HCT116 (cell line): ENCODE data around the gene PSMB4.

Experiments
- ATF3 ChIP-seq: IDR thresholded peaks from 2 replicates; pipeline ENCODE4 v1.6.1; 2012
- CTCF ChIP-seq, 3 experiments: fragments of 200-600 bp in 1 of 3; sonication (generic) in 1 of 3; IDR thresholded peaks in 2 of 3; conservative IDR thresholded peaks in 1 of 3; 2 replicates each; pipeline ENCODE4 v1.5.1; 2012 to 2017; ENCODE audit warnings: low read depth in 2 of 3, low read length in 2 of 3, antibody characterized with exemption in 1 of 3, borderline replicate concordance in 1 of 3, control low read depth in 1 of 3, mild to moderate bottlenecking in 1 of 3, mixed read lengths in 1 of 3, mixed run types in 1 of 3, moderate library complexity in 1 of 3; ENCODE audit not compliant: insufficient read depth in 1 of 3
- EZH2 ChIP-seq: fragments of 200-600 bp; sonication (generic); IDR thresholded peaks from 2 replicates; pipeline ENCODE4 v1.6.1; 2017; ENCODE audit warnings: antibody characterized with exemption, mixed run types
- POLR2A ChIP-seq: IDR thresholded peaks from 2 replicates; pipeline ENCODE4 v1.7.0; 2011; ENCODE audit warnings: borderline replicate concordance; ENCODE audit not compliant: insufficient read depth, insufficient read length; ENCODE audit errors: extremely low read depth
- RAD21 ChIP-seq: IDR thresholded peaks from 2 replicates; pipeline ENCODE4 v1.6.1; 2012; ENCODE audit warnings: low read depth, mild to moderate bottlenecking

- TF ChIP-seq RAD21 (peak; percentile 89), CTCF (IDR thresholded peaks at IDR 0.05 in 2 of 3, conservative IDR thresholded peaks at IDR 0.05 in 1 of 3; ENCODE audit: borderline replicate concordance in 1 of 3, insufficient read depth in 1 of 3, low read depth in 2 of 3, low read length in 2 of 3) (peak; percentile 79 to 84 (median 83); a peak in 5 of 6 replicates), ATF3 (no peak), POLR2A (no peak), EZH2 (no peak)
Observed at GRCh38 chr1:151443846-151444782, 44.7 kb downstream of the PSMB4 start.
